IMR-90 (cell line): Measurements from ENCODE around the gene RBFOX2. TPM values are rescaled to one million over a fixed set of nuclear protein-coding genes. Genes with fewer than 3 reads are reported as not detected.

Experiments
- ATAC-seq: fragments of 200-7000 bp; cut with Tn5 transposase; 2 replicates; pipeline ENCODE4 v1.9.1; 2020; ENCODE audit warnings: low read depth, mild to moderate bottlenecking, moderate library complexity
- BruUV-seq: library from RNA; stranded (reverse); fragments of 400-500 nt; replicated peaks from 2 replicates; lab custom pipeline; 2021; lab: Mats Ljungman, UMichigan
- CTCF ChIA-PET: fragments of 300-600 bp; formaldehyde crosslinking; extraction: SDS; loops from one replicate; lab custom pipeline; 2021; ENCODE audit warnings: antibody characterized with exemption; lab: Yijun Ruan, JAX
- POLR2A ChIA-PET: fragments of 300-600 bp; sonication (Branson Sonifier 250); formaldehyde crosslinking; loops from one replicate; lab custom pipeline; 2022; ENCODE audit warnings: antibody characterized with exemption; ENCODE audit not compliant: unreplicated experiment; lab: Charles Lee
- DNase-seq: peaks from one replicate; pipeline ENCODE4 v3.0.0; 2013
- H2AFZ ChIP-seq: replicated peaks from 2 replicates; pipeline ENCODE3; 2013; ENCODE audit warnings: low read length, mild to moderate bottlenecking; ENCODE audit not compliant: poor library complexity
- H2AK5ac ChIP-seq: 2 replicates; pipeline ENCODE4 v1.6.1; 2013; ENCODE audit warnings: low read depth, low read length, inconsistent platforms
- H2AK9ac ChIP-seq: replicated peaks from 2 replicates; pipeline ENCODE3; 2013; ENCODE audit warnings: mild to moderate bottlenecking, low read depth, low read length, moderate library complexity; ENCODE audit not compliant: poor library complexity
- H2BK120ac ChIP-seq: 2 replicates; pipeline ENCODE4 v1.6.1; 2013; ENCODE audit warnings: low read depth, low read length, inconsistent platforms
- H2BK15ac ChIP-seq: 3 replicates; pipeline ENCODE4 v1.6.1; 2013; ENCODE audit warnings: low read depth, low read length, inconsistent platforms
- H2BK20ac ChIP-seq: 2 replicates; pipeline ENCODE4 v1.6.1; 2013; ENCODE audit warnings: low read depth, mild to moderate bottlenecking, inconsistent platforms, low read length, moderate library complexity
- H2BK5ac ChIP-seq: 2 replicates; pipeline ENCODE4 v1.6.1; 2013; ENCODE audit warnings: mild to moderate bottlenecking, low read depth, low read length, inconsistent platforms; ENCODE audit not compliant: poor library complexity, severe bottlenecking
- H3K14ac ChIP-seq: replicated peaks from 2 replicates; pipeline ENCODE4 v1.6.1; 2013; ENCODE audit warnings: low read depth, low read length, inconsistent platforms
- H3K18ac ChIP-seq: 2 replicates; pipeline ENCODE4 v1.6.1; 2013; ENCODE audit warnings: low read depth, low read length, control low read depth
- H3K23ac ChIP-seq: 2 replicates; pipeline ENCODE4 v1.6.1; 2013; ENCODE audit warnings: low read depth, low read length, inconsistent platforms
- H3K27ac ChIP-seq: 2 replicates; pipeline ENCODE4 v1.5.1; 2013; ENCODE audit warnings: mild to moderate bottlenecking, control low read depth, low read length; ENCODE audit not compliant: insufficient read depth
- H3K27me3 ChIP-seq: 2 replicates; pipeline ENCODE4 v1.6.1; 2013; ENCODE audit warnings: low read length; ENCODE audit not compliant: control insufficient read depth, insufficient read depth
- H3K36me3 ChIP-seq: 2 replicates; pipeline ENCODE4 v1.6.1; 2013; ENCODE audit warnings: low read length, mixed read lengths; ENCODE audit not compliant: control insufficient read depth, insufficient read depth
- H3K4ac ChIP-seq: 2 replicates; pipeline ENCODE4 v1.6.1; 2013; ENCODE audit warnings: low read depth, low read length, inconsistent platforms
- H3K4me1 ChIP-seq: 2 replicates; pipeline ENCODE4 v1.6.1; 2013; ENCODE audit warnings: low read length, mixed read lengths; ENCODE audit not compliant: control insufficient read depth, insufficient read depth
- H3K4me2 ChIP-seq: 2 replicates; pipeline ENCODE4 v1.6.1; 2013; ENCODE audit warnings: low read depth, mild to moderate bottlenecking, control low read depth, low read length, moderate library complexity
- H3K4me3 ChIP-seq: 2 replicates; pipeline ENCODE4 v1.5.1; 2013; ENCODE audit warnings: low read depth, mild to moderate bottlenecking, control low read depth, low read length, moderate library complexity; ENCODE audit not compliant: insufficient read depth
- H3K56ac ChIP-seq: 2 replicates; pipeline ENCODE4 v1.6.1; 2013; ENCODE audit warnings: low read length, inconsistent platforms; ENCODE audit not compliant: insufficient read depth; ENCODE audit errors: extremely low read depth
- H3K79me1 ChIP-seq, 2 experiments: 2 replicates each; pipeline ENCODE4 v1.6.1; 2013; ENCODE audit warnings: low read length in 2 of 2, inconsistent platforms in 1 of 2, low read depth in 1 of 2
- H3K9ac ChIP-seq: 2 replicates; pipeline ENCODE4 v1.6.1; 2013; ENCODE audit warnings: low read depth, low read length, control low read depth
- H3K9me1 ChIP-seq: 2 replicates; pipeline ENCODE4 v1.6.1; 2013; ENCODE audit warnings: low read length, inconsistent platforms; ENCODE audit not compliant: insufficient read depth
- H3K9me3 ChIP-seq: 2 replicates; pipeline ENCODE4 v1.6.1; 2013; ENCODE audit warnings: low read length; ENCODE audit not compliant: control insufficient read depth, insufficient read depth
- H4K20me1 ChIP-seq: 2 replicates; pipeline ENCODE4 v1.6.1; 2013; ENCODE audit warnings: low read length, inconsistent platforms; ENCODE audit not compliant: insufficient read depth
- H4K5ac ChIP-seq: 2 replicates; pipeline ENCODE4 v1.6.1; 2013; ENCODE audit warnings: mild to moderate bottlenecking, low read depth, low read length, control low read depth
- H4K8ac ChIP-seq, 2 experiments: 2 replicates each; pipeline ENCODE4 v1.6.1; 2013; ENCODE audit warnings: low read depth in 2 of 2, low read length in 2 of 2, control low read depth in 1 of 2, inconsistent platforms in 1 of 2
- H4K91ac ChIP-seq: 2 replicates; pipeline ENCODE4 v1.6.1; 2013; ENCODE audit warnings: low read depth, low read length, inconsistent platforms; ENCODE audit not compliant: insufficient read depth
- BHLHE40 ChIP-seq: fragments of 150-350 bp; IDR thresholded peaks from 2 replicates; pipeline ENCODE4 v1.6.1; 2016; ENCODE audit warnings: mild to moderate bottlenecking, low read depth, low read length
- CEBPB ChIP-seq: IDR thresholded peaks from 2 replicates; pipeline ENCODE4 v1.6.1; 2012; ENCODE audit warnings: low read depth, low read length, improper control_type of control experiment
- CHD1 ChIP-seq: IDR thresholded peaks from 2 replicates; pipeline ENCODE4 v1.6.1; 2012; ENCODE audit warnings: low read depth, low read length, improper control_type of control experiment
- ELK1 ChIP-seq: fragments of 150-350 bp; IDR thresholded peaks from 2 replicates; pipeline ENCODE4 v1.6.1; 2016; ENCODE audit warnings: low read depth, mild to moderate bottlenecking, low read length, moderate library complexity, borderline replicate concordance
- MAFK ChIP-seq: IDR thresholded peaks from 2 replicates; pipeline ENCODE4 v1.6.1; 2012; ENCODE audit warnings: low read depth, low read length, improper control_type of control experiment
- MAZ ChIP-seq: IDR thresholded peaks from 2 replicates; pipeline ENCODE4 v1.6.1; 2012; ENCODE audit warnings: low read depth, mild to moderate bottlenecking, low read length, improper control_type of control experiment, moderate library complexity, borderline replicate concordance
- MXI1 ChIP-seq: IDR thresholded peaks from 2 replicates; pipeline ENCODE4 v1.6.1; 2012; ENCODE audit warnings: low read depth, mild to moderate bottlenecking, low read length, moderate library complexity, borderline replicate concordance
- RAD21 ChIP-seq: IDR thresholded peaks from 2 replicates; pipeline ENCODE4 v1.6.1; 2012; ENCODE audit warnings: low read length, improper control_type of control experiment
- RCOR1 ChIP-seq: IDR thresholded peaks from 2 replicates; pipeline ENCODE4 v1.6.1; 2012; ENCODE audit warnings: mild to moderate bottlenecking, low read length, improper control_type of control experiment; ENCODE audit not compliant: insufficient replicate concordance
- RFX5 ChIP-seq: IDR thresholded peaks from 2 replicates; pipeline ENCODE4 v1.8.0; 2012; ENCODE audit warnings: low read depth, mild to moderate bottlenecking, low read length, moderate library complexity
- SMC3 ChIP-seq: fragments of 150-350 bp; IDR thresholded peaks from 2 replicates; pipeline ENCODE4 v1.6.1; 2016; ENCODE audit warnings: low read depth, mild to moderate bottlenecking, antibody characterized with exemption, low read length, moderate library complexity
- WGBS, 2 experiments: methylation state at CpG; one replicate each; pipeline versions ENCODE4 v1.1.5 to v1.1.7; 2013; ENCODE audit warnings: missing lambda C conversion rate in 2 of 2; ENCODE audit not compliant: insufficient read length in 1 of 2; ENCODE audit errors: extremely low coverage in 2 of 2; 5-methylcytosine and 5-hydroxymethylcytosine counted together
- dilution Hi-C: fragments of 300-500 bp; cut with HindIII; formaldehyde crosslinking; loops from one replicate; pipeline ENCODE4 v1.14.3; 2018; ENCODE audit warnings: low sequenced_read_pairs; ENCODE audit not compliant: unreplicated experiment
- in situ Hi-C: fragments of 300-500 bp; cut with MboI; formaldehyde crosslinking; loops from 3 replicates; pipeline ENCODE4 v1.14.3; 2019; ENCODE audit warnings: low sequenced_read_pairs, inconsistent platforms, mixed read lengths
- intact Hi-C: fragments of 100-400 bp; cut with micrococcal nuclease; formaldehyde crosslinking; loops from 2 replicates; pipeline ENCODE4 v1.10.0; 2022
- polyA plus RNA-seq, 3 experiments: library from polyadenylated mRNA; depleted of rRNA; stranded (reverse); fragments of >200 nt; gene quantifications; 2 replicates each; pipeline ENCODE4 v1.2.3, GENCODE V29; 2012; ENCODE audit warnings: low replicate concordance in 1 of 3
- total RNA-seq: library from RNA; depleted of rRNA; stranded (reverse); fragments of >200 nt; gene quantifications from 2 replicates; pipeline ENCODE4 v1.2.3, GENCODE V29; 2012

RBFOX2 gene
- total and polyA plus RNA-seq, 2 of the 4 experiments (the other 2 are of a cell fraction), result 146 to 178 TPM

DNA sequence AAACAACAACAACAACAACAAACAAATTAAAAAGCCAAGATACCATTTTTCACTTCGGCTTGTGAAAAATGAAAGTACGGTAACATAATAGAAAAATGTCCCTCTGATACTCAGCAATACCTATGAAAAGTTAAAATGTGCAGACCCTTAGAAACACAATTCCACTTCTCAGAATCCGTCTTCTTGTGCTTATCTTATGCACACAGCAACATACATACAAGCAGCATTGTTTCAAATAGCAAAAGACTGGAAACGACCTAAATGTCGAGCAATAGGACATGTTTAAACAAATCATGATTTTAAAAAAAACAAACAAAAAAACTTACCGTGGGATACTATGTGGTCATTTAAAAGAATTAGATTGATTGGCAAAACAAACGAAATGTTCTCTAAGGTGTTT lies 26.5 kb downstream of the RBFOX2 start:
- no peak overlapping the region for H2BK5ac ChIP-seq
- H4K8ac ChIP-seq, result no peak overlapping the region
- H3K14ac ChIP-seq, result no peak overlapping the region
- WGBS, 2 experiments, result 100% methylated on average over 1 of the region's 7 CpGs; no CpG with 5 or more reads in 1 of the 2 experiments
- no peak overlapping the region for H3K56ac ChIP-seq
- in situ Hi-C loops, result no loop called here
- ATAC-seq, result no peak
- no peaks in the 10 kb centered on the region for H3K9me3 ChIP-seq
- H3K9me1 ChIP-seq, result peaks cover 27% of the 10 kb centered on the region
- H3K4ac ChIP-seq, result no peak overlapping the region
- DNase-seq, result no peak
- H3K4me2 ChIP-seq, result no peak overlapping the region
- no peak overlapping the region for H3K23ac ChIP-seq
- H3K9ac ChIP-seq, result no peak overlapping the region
- no peak overlapping the region for H3K4me3 ChIP-seq
- dilution Hi-C loops, result no loop called here
- H2BK120ac ChIP-seq, result no peak overlapping the region
- ChIA-PET POLR2A (no interaction called here), CTCF (no interaction called here)
- intact Hi-C loops, result no loop called here
- H3K27me3 ChIP-seq, result no peaks in the 10 kb centered on the region
- peaks cover 42 to 94% of the 10 kb centered on the region in 2 experiments for H3K79me1 ChIP-seq
- H2BK15ac ChIP-seq, result no peak overlapping the region
- TF ChIP-seq RAD21 (no peak), MAFK (no peak), BHLHE40 (no peak), SMC3 (no peak), RFX5 (no peak), MXI1 (no peak), ELK1 (no peak), CHD1 (no peak), RCOR1 (no peak), MAZ (no peak), CEBPB (no peak)
- H3K18ac ChIP-seq, result no peak overlapping the region
- H4K20me1 ChIP-seq, result peaks cover 33% of the 10 kb centered on the region; the same call in 1 of the 2 replicates
- H4K91ac ChIP-seq, result no peak overlapping the region
- no TSS peak for BruUV-seq
- no peak overlapping the region for H2AK9ac ChIP-seq
- no peak overlapping the region for H3K27ac ChIP-seq
- H2AK5ac ChIP-seq, result no peak overlapping the region
- no peak overlapping the region for H4K5ac ChIP-seq
- peaks cover 9% of the 10 kb centered on the region for H3K4me1 ChIP-seq
- no peak overlapping the region for H2BK20ac ChIP-seq
- H3K36me3 ChIP-seq, result no peaks in the 10 kb centered on the region
- no peak overlapping the region for H2AFZ ChIP-seq
